ENCODE measurements around the gene HCK. TPM values are rescaled to one million over a fixed set of nuclear protein-coding genes. Genes with fewer than 3 reads are reported as not detected.

Gene HCK
- total RNA-seq, 1 donor from 2014 or later: not detected

DNA sequence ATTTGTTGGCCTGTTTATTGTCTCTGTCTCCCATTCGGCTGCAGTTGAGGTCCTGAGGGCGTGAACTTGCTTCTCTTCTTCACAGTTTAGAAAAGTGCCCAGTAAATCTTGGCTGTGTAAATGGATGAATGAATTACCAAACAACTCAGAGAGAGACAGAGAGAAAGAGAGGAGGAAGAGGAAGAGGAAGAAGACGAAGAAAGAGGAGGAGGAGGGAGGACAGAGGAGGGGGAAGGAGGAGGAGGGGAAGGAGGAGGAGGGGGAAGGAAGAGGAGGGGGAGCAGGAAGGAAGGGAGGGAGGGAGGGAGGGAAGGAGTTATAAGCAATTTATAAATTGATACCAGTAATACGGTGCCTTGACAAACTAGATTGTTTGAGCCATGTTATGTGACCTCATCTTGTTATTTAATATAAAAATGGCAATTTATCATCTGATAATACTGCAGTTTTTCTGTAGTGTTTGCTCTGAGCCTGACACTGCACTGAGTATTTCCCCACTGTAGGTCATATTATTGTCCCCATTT lies 18.7 kb downstream of the HCK start:
- TF ChIP-seq, protein P1, sequence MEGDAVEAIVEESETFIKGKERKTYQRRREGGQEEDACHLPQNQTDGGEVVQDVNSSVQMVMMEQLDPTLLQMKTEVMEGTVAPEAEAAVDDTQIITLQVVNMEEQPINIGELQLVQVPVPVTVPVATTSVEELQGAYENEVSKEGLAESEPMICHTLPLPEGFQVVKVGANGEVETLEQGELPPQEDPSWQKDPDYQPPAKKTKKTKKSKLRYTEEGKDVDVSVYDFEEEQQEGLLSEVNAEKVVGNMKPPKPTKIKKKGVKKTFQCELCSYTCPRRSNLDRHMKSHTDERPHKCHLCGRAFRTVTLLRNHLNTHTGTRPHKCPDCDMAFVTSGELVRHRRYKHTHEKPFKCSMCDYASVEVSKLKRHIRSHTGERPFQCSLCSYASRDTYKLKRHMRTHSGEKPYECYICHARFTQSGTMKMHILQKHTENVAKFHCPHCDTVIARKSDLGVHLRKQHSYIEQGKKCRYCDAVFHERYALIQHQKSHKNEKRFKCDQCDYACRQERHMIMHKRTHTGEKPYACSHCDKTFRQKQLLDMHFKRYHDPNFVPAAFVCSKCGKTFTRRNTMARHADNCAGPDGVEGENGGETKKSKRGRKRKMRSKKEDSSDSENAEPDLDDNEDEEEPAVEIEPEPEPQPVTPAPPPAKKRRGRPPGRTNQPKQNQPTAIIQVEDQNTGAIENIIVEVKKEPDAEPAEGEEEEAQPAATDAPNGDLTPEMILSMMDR (conservative IDR thresholded peaks at IDR 0.05): no peak
- Mint-ChIP-seq H3K27ac (ENCODE audit: unreplicated experiment) (no peak overlapping the region), H3K27me3 (ENCODE audit: low read depth) (peaks cover 32% of the 10 kb centered on the region), H3K4me3 (no peak overlapping the region), H3K9me3 (no peaks in the 10 kb centered on the region), H3K4me1 (no peaks in the 10 kb centered on the region), H3K36me3 (ENCODE audit: low read depth) (no peaks in the 10 kb centered on the region)
- no peak for DNase-seq (ENCODE audit: low read depth, low spot score)

DNA sequence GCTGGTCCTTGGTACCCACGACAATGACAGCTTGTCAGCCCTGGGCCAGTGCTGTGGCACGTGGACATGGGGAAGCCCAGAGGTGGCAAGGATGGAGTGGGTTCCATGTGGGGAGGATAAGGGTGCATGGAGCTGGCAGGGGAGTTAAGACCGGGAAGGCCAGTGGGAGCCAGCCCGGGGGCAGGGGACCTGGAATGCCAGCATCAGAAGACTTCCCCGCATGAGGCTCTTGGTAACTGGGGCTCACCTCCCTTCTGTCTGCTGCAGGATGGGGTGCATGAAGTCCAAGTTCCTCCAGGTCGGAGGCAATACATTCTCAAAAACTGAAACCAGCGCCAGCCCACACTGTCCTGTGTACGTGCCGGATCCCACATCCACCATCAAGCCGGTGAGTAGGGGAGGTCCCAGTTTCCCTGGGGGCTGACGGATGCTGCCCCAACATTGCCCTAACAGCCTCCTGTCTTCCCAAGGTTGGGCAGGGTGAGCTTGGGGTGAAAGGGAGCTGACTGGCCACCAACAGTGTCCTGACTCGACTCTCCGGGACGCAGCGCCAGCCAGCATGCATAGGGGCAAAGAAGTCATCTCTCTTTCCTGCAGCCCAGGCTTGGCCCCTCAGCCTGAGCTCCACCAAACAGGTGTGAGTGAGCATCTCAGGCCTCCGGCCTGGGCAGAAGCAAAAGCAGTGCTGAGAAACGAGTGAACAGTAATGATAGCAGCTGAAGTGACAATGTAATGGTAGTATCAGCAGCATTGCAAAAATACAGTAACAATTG lies 19.5 kb downstream of the HCK start:
- no peaks in the 10 kb centered on the region for H3K9me3 Mint-ChIP-seq
- H3K36me3 Mint-ChIP-seq (ENCODE audit: low read depth): no peaks in the 10 kb centered on the region
- no peak overlapping the region for H3K4me3 Mint-ChIP-seq
- TF ChIP-seq, protein P1 (conservative IDR thresholded peaks at IDR 0.05): no peak
- H3K27ac Mint-ChIP-seq (ENCODE audit: unreplicated experiment): no peak overlapping the region
- DNase-seq (ENCODE audit: low read depth, low spot score): no peak
- no peaks in the 10 kb centered on the region for H3K4me1 Mint-ChIP-seq
- peaks cover 33% of the 10 kb centered on the region for H3K27me3 Mint-ChIP-seq (ENCODE audit: low read depth)

DNA sequence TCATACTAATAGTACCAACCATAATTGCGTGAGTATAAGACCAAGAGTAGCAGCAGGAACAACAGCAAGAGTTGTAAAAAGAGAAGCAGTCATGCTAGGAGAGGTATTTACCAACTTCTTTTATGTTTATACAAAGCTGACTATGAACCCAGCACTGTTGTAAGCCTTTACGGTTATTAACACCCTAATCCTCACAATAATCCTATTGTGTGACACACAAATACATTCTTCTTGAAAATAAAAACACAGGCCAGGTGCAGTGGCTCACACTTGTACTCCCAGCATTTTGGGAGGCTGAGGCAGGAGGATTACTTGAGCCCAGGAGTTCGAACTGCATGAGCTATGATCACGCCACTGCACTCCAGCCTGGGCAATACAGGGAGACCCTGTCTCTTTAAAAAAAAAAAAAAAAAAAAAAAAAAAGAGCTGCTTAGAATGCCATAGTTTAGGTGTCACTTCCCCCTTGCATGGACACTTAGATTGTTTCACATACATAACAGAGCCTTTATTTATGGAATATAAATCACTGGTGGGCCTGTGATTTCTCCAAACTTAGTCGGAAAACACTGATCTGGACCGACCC lies 20.2 kb downstream of the HCK start:
- TF ChIP-seq, protein P1 (conservative IDR thresholded peaks at IDR 0.05): no peak
- no peak overlapping the region for H3K27ac Mint-ChIP-seq (ENCODE audit: unreplicated experiment)
- H3K4me1 Mint-ChIP-seq: no peaks in the 10 kb centered on the region
- H3K9me3 Mint-ChIP-seq: no peaks in the 10 kb centered on the region
- H3K4me3 Mint-ChIP-seq: no peak overlapping the region
- DNase-seq (ENCODE audit: low read depth, low spot score): no peak
- H3K27me3 Mint-ChIP-seq (ENCODE audit: low read depth): peaks cover 30% of the 10 kb centered on the region
- H3K36me3 Mint-ChIP-seq (ENCODE audit: low read depth): no peaks in the 10 kb centered on the region

DNA sequence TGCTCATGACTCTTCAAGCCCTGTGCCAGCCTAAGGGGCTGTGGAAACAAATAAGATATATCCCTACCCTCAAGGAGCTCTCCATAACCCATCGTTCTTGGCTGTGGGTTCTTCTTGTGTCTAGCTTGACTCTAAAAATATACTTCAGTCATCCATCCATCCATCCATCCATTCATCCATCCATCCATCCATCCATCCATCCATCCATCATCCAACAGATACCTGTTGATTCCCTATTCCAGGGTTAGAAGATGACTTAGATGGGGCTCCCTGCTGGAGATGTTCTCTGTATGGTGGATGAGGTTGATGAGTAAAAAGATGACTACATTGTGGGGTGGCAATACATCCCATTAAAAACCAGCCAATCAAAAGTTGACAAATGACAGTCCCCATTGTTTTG lies 23.5 kb downstream of the HCK start:
- Mint-ChIP-seq H3K27ac (ENCODE audit: unreplicated experiment) (no peak overlapping the region), H3K9me3 (no peaks in the 10 kb centered on the region), H3K4me1 (no peaks in the 10 kb centered on the region), H3K4me3 (no peak overlapping the region), H3K36me3 (ENCODE audit: low read depth) (no peaks in the 10 kb centered on the region), H3K27me3 (ENCODE audit: low read depth) (peaks cover 30% of the 10 kb centered on the region)
- DNase-seq (ENCODE audit: low read depth, low spot score): no peak
- TF ChIP-seq, protein P1 (conservative IDR thresholded peaks at IDR 0.05): no peak

DNA sequence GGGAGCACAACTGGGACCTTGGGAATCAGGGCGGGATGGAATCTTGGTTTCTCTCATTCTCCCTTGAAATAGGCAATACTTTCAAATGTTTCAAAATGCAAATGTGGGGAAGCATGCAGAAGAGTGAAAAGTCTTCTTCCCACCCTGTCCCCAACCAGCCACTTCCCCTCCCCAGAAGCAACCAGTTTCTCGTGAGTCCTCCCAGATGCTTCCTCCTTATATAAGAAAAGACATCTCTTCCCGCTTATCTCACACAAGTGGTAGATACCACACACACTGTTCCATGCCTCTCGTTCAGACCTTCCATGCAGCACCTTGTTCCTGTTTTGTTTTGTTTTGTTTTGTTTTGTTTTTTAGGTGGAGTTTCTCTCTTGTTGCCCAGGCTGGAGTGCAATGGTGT lies 25.1 kb downstream of the HCK start:
- Mint-ChIP-seq H3K9me3 (no peaks in the 10 kb centered on the region), H3K27ac (ENCODE audit: unreplicated experiment) (no peak overlapping the region)

More for the DNA sequence above, 25.1 kb downstream of the HCK start:
- no peak for DNase-seq (ENCODE audit: low read depth, low spot score)
- H3K27me3 Mint-ChIP-seq (ENCODE audit: low read depth): peaks cover 39% of the 10 kb centered on the region
- H3K4me3 Mint-ChIP-seq: no peak overlapping the region
- H3K4me1 Mint-ChIP-seq: peaks cover 6% of the 10 kb centered on the region
- H3K36me3 Mint-ChIP-seq (ENCODE audit: low read depth): no peaks in the 10 kb centered on the region
- TF ChIP-seq, protein P1 (conservative IDR thresholded peaks at IDR 0.05): no peak
